ENCODE measurements around the gene TNC.

TNC gene

GRCh38 chr9:115117999-115118878 is at the start of gene TNC:
Gene TNC, minus strand, starts transcription at chr9:115118157. Its CDS starts 27,139 bp downstream, at chr9:115091018.
- no peak for DNase-seq (ENCODE audit: low read depth in 2 of 2)

GRCh38 chr9:115167175-115167574 is 49.2 kb upstream of the TNC start:
- no peak for DNase-seq (ENCODE audit: low read depth in 2 of 2)

GRCh38 chr9:115165233-115165632 is 47.3 kb upstream of the TNC start:
- DNase-seq (ENCODE audit: low read depth in 2 of 2) = no peak

GRCh38 chr9:115164511-115164974 is 46.6 kb upstream of the TNC start:
- no peak for DNase-seq (ENCODE audit: low read depth in 2 of 2)

GRCh38 chr9:115162946-115163345 is 45.0 kb upstream of the TNC start:
- no peak for DNase-seq (ENCODE audit: low read depth in 2 of 2)

GRCh38 chr9:115161446-115161845 is 43.5 kb upstream of the TNC start:
- DNase-seq (ENCODE audit: low read depth in 2 of 2) = no peak

GRCh38 chr9:115158661-115159481 is 40.9 kb upstream of the TNC start:
- no peak for DNase-seq (ENCODE audit: low read depth in 2 of 2)

GRCh38 chr9:115157245-115157674 is 39.3 kb upstream of the TNC start:
- DNase-seq (ENCODE audit: low read depth in 2 of 2) = no peak

GRCh38 chr9:115155037-115155436 is 37.1 kb upstream of the TNC start:
- no peak for DNase-seq (ENCODE audit: low read depth in 2 of 2)

- DNase-seq (ENCODE audit: low read depth in 2 of 2) = no peak
Observed at GRCh38 chr9:115154617-115155016, 36.7 kb upstream of the TNC start.

GRCh38 chr9:115152281-115152820 is 34.4 kb upstream of the TNC start:
- no peak for DNase-seq (ENCODE audit: low read depth in 2 of 2)

- DNase-seq (ENCODE audit: low read depth in 2 of 2) = no peak
Observed at GRCh38 chr9:115148721-115149120, 30.8 kb upstream of the TNC start.

GRCh38 chr9:115146581-115147021 is 28.6 kb upstream of the TNC start:
- DNase-seq (ENCODE audit: low read depth in 2 of 2) = no peak

GRCh38 chr9:115144706-115145105 is 26.7 kb upstream of the TNC start:
- no peak for DNase-seq (ENCODE audit: low read depth in 2 of 2)

GRCh38 chr9:115143689-115144088 is 25.7 kb upstream of the TNC start:
- no peak for DNase-seq (ENCODE audit: low read depth in 2 of 2)

GRCh38 chr9:115142517-115143270 is 24.7 kb upstream of the TNC start:
- DNase-seq (ENCODE audit: low read depth in 2 of 2) = no peak

- DNase-seq (ENCODE audit: low read depth in 2 of 2) = no peak
Observed at GRCh38 chr9:115142090-115142489, 24.1 kb upstream of the TNC start.

GRCh38 chr9:115141612-115142011 is 23.7 kb upstream of the TNC start:
- DNase-seq (ENCODE audit: low read depth in 2 of 2) = no peak

GRCh38 chr9:115138151-115138550 is 20.2 kb upstream of the TNC start:
- DNase-seq (ENCODE audit: low read depth in 2 of 2) = no peak

GRCh38 chr9:115137526-115137925 is 19.6 kb upstream of the TNC start:
- DNase-seq (ENCODE audit: low read depth in 2 of 2) = no peak
